ENCODE measurements around the gene TAPT1.

The TAPT1 gene

GRCh38 chr4:16259889-16260246 is 33.6 kb upstream of the TAPT1 start:
- Mint-ChIP-seq H3K9me3 (no peaks in the 10 kb centered on the region), H3K4me3 (no peak overlapping the region), H3K27me3 (no peaks in the 10 kb centered on the region), H3K4me1 (ENCODE audit: low read depth in 2 of 2) (peaks cover 0 to 5% of the 10 kb centered on the region in 2 donors), H3K36me3 (ENCODE audit: insufficient read depth) (no peaks in the 10 kb centered on the region), H3K27ac (peak overlapping the region in 1 of 2 donors; percentile 42)
- no peak for DNase-seq
- no peak for ATAC-seq (replicated peaks)

- no peak overlapping the region for H3K4me3 Mint-ChIP-seq
- H3K27me3 Mint-ChIP-seq, result no peaks in the 10 kb centered on the region
- H3K4me1 Mint-ChIP-seq (ENCODE audit: low read depth in 2 of 2), result peaks cover 0 to 5% of the 10 kb centered on the region in 2 donors
- no peaks in the 10 kb centered on the region for H3K36me3 Mint-ChIP-seq (ENCODE audit: insufficient read depth)
- no peak for ATAC-seq (replicated peaks)
- H3K27ac Mint-ChIP-seq, result peak overlapping the region in 1 of 2 donors; percentile 42
- no peak for DNase-seq
- H3K9me3 Mint-ChIP-seq, result no peaks in the 10 kb centered on the region
These were observed 33.1 kb upstream of the TAPT1 start for GRCh38 chr4:16259241-16259888.

GRCh38 chr4:16257611-16258010 is 31.3 kb upstream of the TAPT1 start:
- no peaks in the 10 kb centered on the region for H3K27me3 Mint-ChIP-seq
- no peaks in the 10 kb centered on the region for H3K36me3 Mint-ChIP-seq (ENCODE audit: insufficient read depth)
- no peak for DNase-seq
- no peaks in the 10 kb centered on the region for H3K9me3 Mint-ChIP-seq
- no peak overlapping the region for H3K27ac Mint-ChIP-seq
- no peak for ATAC-seq (replicated peaks)
- no peak overlapping the region for H3K4me3 Mint-ChIP-seq
- H3K4me1 Mint-ChIP-seq (ENCODE audit: low read depth in 2 of 2), result peaks cover 0 to 5% of the 10 kb centered on the region in 2 donors

GRCh38 chr4:16256343-16256742 is 30.1 kb upstream of the TAPT1 start:
- ATAC-seq (replicated peaks) (no peak), DNase-seq (no peak)
- Mint-ChIP-seq H3K36me3 (ENCODE audit: insufficient read depth) (no peaks in the 10 kb centered on the region), H3K9me3 (no peaks in the 10 kb centered on the region), H3K4me1 (ENCODE audit: low read depth in 2 of 2) (no peaks in the 10 kb centered on the region), H3K4me3 (no peak overlapping the region), H3K27ac (no peak overlapping the region), H3K27me3 (no peaks in the 10 kb centered on the region)

GRCh38 chr4:16255730-16256129 is 29.5 kb upstream of the TAPT1 start:
- Mint-ChIP-seq H3K27me3 (no peaks in the 10 kb centered on the region), H3K4me3 (no peak overlapping the region), H3K36me3 (ENCODE audit: insufficient read depth) (no peaks in the 10 kb centered on the region), H3K9me3 (no peaks in the 10 kb centered on the region), H3K4me1 (ENCODE audit: low read depth in 2 of 2) (no peaks in the 10 kb centered on the region), H3K27ac (no peak overlapping the region)
- ATAC-seq (replicated peaks), result no peak
- no peak for DNase-seq

- Mint-ChIP-seq H3K36me3 (ENCODE audit: insufficient read depth) (no peaks in the 10 kb centered on the region), H3K4me1 (ENCODE audit: low read depth in 2 of 2) (peaks cover 0 to 1% of the 10 kb centered on the region in 2 donors), H3K4me3 (no peak overlapping the region), H3K9me3 (no peaks in the 10 kb centered on the region), H3K27me3 (no peaks in the 10 kb centered on the region), H3K27ac (no peak overlapping the region)
- no peak for ATAC-seq (replicated peaks)
- DNase-seq, result no peak
These were observed 27.1 kb upstream of the TAPT1 start for GRCh38 chr4:16253127-16253960.

GRCh38 chr4:16250661-16251365 is 24.5 kb upstream of the TAPT1 start:
- Mint-ChIP-seq H3K4me1 (ENCODE audit: low read depth in 2 of 2) (peaks cover 0 to 1% of the 10 kb centered on the region in 2 donors), H3K4me3 (no peak overlapping the region), H3K27me3 (no peaks in the 10 kb centered on the region), H3K9me3 (no peaks in the 10 kb centered on the region), H3K36me3 (ENCODE audit: insufficient read depth) (no peaks in the 10 kb centered on the region), H3K27ac (no peak overlapping the region)
- no peak for DNase-seq
- no peak for ATAC-seq (replicated peaks)

- H3K36me3 Mint-ChIP-seq (ENCODE audit: insufficient read depth), result no peaks in the 10 kb centered on the region
- H3K27me3 Mint-ChIP-seq, result no peaks in the 10 kb centered on the region
- DNase-seq (no peak), ATAC-seq (replicated peaks) (no peak)
- no peak overlapping the region for H3K4me3 Mint-ChIP-seq
- no peak overlapping the region for H3K27ac Mint-ChIP-seq
- H3K9me3 Mint-ChIP-seq, result no peaks in the 10 kb centered on the region
- H3K4me1 Mint-ChIP-seq (ENCODE audit: low read depth in 2 of 2), result peaks cover 0 to 1% of the 10 kb centered on the region in 2 donors
These were observed 22.3 kb upstream of the TAPT1 start for GRCh38 chr4:16248605-16249004.

GRCh38 chr4:16245241-16245640 is 19.0 kb upstream of the TAPT1 start:
- no peaks in the 10 kb centered on the region for H3K36me3 Mint-ChIP-seq (ENCODE audit: insufficient read depth)
- H3K9me3 Mint-ChIP-seq, result no peaks in the 10 kb centered on the region
- peaks cover 0 to 1% of the 10 kb centered on the region in 2 donors for H3K4me1 Mint-ChIP-seq (ENCODE audit: low read depth in 2 of 2)
- H3K27ac Mint-ChIP-seq, result no peak overlapping the region
- H3K4me3 Mint-ChIP-seq, result no peak overlapping the region
- DNase-seq (no peak), ATAC-seq (replicated peaks) (no peak)
- H3K27me3 Mint-ChIP-seq, result no peaks in the 10 kb centered on the region

- no peak overlapping the region for H3K4me3 Mint-ChIP-seq
- no peak for ATAC-seq (replicated peaks)
- no peaks in the 10 kb centered on the region for H3K36me3 Mint-ChIP-seq (ENCODE audit: insufficient read depth)
- H3K9me3 Mint-ChIP-seq, result no peaks in the 10 kb centered on the region
- no peaks in the 10 kb centered on the region for H3K4me1 Mint-ChIP-seq (ENCODE audit: low read depth in 2 of 2)
- H3K27ac Mint-ChIP-seq, result no peak overlapping the region
- no peaks in the 10 kb centered on the region for H3K27me3 Mint-ChIP-seq
- DNase-seq, result no peak
These were observed 17.0 kb upstream of the TAPT1 start for GRCh38 chr4:16243285-16243684.

GRCh38 chr4:16240300-16240699 is 14.0 kb upstream of the TAPT1 start:
- Mint-ChIP-seq H3K27me3 (no peaks in the 10 kb centered on the region), H3K4me3 (no peak overlapping the region), H3K36me3 (ENCODE audit: insufficient read depth) (no peaks in the 10 kb centered on the region), H3K9me3 (no peaks in the 10 kb centered on the region), H3K4me1 (ENCODE audit: low read depth in 2 of 2) (no peaks in the 10 kb centered on the region), H3K27ac (no peak overlapping the region)
- ATAC-seq (replicated peaks) (no peak), DNase-seq (no peak)

- no peaks in the 10 kb centered on the region for H3K27me3 Mint-ChIP-seq
- H3K36me3 Mint-ChIP-seq (ENCODE audit: insufficient read depth), result no peaks in the 10 kb centered on the region
- H3K4me3 Mint-ChIP-seq, result no peak overlapping the region
- H3K9me3 Mint-ChIP-seq, result no peaks in the 10 kb centered on the region
- H3K27ac Mint-ChIP-seq, result no peak overlapping the region
- no peaks in the 10 kb centered on the region for H3K4me1 Mint-ChIP-seq (ENCODE audit: low read depth in 2 of 2)
- DNase-seq (no peak), ATAC-seq (replicated peaks) (no peak)
These were observed 12.8 kb upstream of the TAPT1 start for GRCh38 chr4:16239086-16239485.

- no peak for ATAC-seq (replicated peaks)
These were observed 12.1 kb upstream of the TAPT1 start for GRCh38 chr4:16238327-16238726.

GRCh38 chr4:16237715-16238114 is 11.4 kb upstream of the TAPT1 start:
- no peak for ATAC-seq (replicated peaks)
- H3K4me3 Mint-ChIP-seq, result no peak overlapping the region
- DNase-seq, result no peak
- no peak overlapping the region for H3K27ac Mint-ChIP-seq
- H3K36me3 Mint-ChIP-seq (ENCODE audit: insufficient read depth), result no peaks in the 10 kb centered on the region
- H3K27me3 Mint-ChIP-seq, result no peaks in the 10 kb centered on the region
- H3K4me1 Mint-ChIP-seq (ENCODE audit: low read depth in 2 of 2), result no peaks in the 10 kb centered on the region
- no peaks in the 10 kb centered on the region for H3K9me3 Mint-ChIP-seq

More at GRCh38 chr4:16238327-16238726, 12.1 kb upstream of the TAPT1 start:
- H3K4me3 Mint-ChIP-seq, result no peak overlapping the region
- no peaks in the 10 kb centered on the region for H3K36me3 Mint-ChIP-seq (ENCODE audit: insufficient read depth)
- no peak for DNase-seq
- no peaks in the 10 kb centered on the region for H3K27me3 Mint-ChIP-seq
- H3K27ac Mint-ChIP-seq, result no peak overlapping the region
- H3K9me3 Mint-ChIP-seq, result no peaks in the 10 kb centered on the region
- no peaks in the 10 kb centered on the region for H3K4me1 Mint-ChIP-seq (ENCODE audit: low read depth in 2 of 2)

All from effector memory CD8-positive, alpha-beta T cell (primary cell).